Ascending aorta (tissue), 2 donors: ENCODE measurements around the gene SNAP23. TPM values are rescaled to one million over a fixed set of nuclear protein-coding genes. Genes with fewer than 3 reads are reported as not detected.
A peak's percentile ranks its signal among the peaks of the same experiment; 100 is the strongest.

Source experiments
- DNase-seq, 2 donors: peaks; one replicate each; pipeline ENCODE4 v3.0.0-alpha.2; 2019; ENCODE audit warnings: low spot score in 2 of 2
- H3K27ac ChIP-seq, 2 donors: fragments of 200-600 bp; sonication (generic); one replicate each; pipeline ENCODE4 v1.5.1; 2016 to 2017; ENCODE audit warnings: mild to moderate bottlenecking in 1 of 2
- H3K27me3 ChIP-seq: fragments of 200-600 bp; sonication (generic); one replicate; pipeline ENCODE4 v1.5.1; 2017
- H3K36me3 ChIP-seq, 2 donors: fragments of 200-600 bp; sonication (generic); one replicate each; pipeline ENCODE4 v1.5.1; 2016
- H3K4me1 ChIP-seq, 2 donors: fragments of 200-600 bp; sonication (generic); one replicate each; pipeline ENCODE4 v1.5.1; 2016 to 2017; ENCODE audit warnings: mild to moderate bottlenecking in 1 of 2
- H3K4me3 ChIP-seq, 2 donors: fragments of 200-600 bp; sonication (generic); one replicate each; pipeline ENCODE4 v1.5.1; 2016 to 2017; ENCODE audit warnings: mild to moderate bottlenecking in 1 of 2
- H3K9me3 ChIP-seq, 2 donors: fragments of 200-600 bp; sonication (generic); one replicate each; pipeline ENCODE4 v1.5.1; 2016
- CTCF ChIP-seq, 3 experiments: fragments of 200-600 bp in 2 of 3; fragments of 450-650 bp in 1 of 3; sonication (generic) in 2 of 3; IDR thresholded peaks; one replicate each; pipeline ENCODE4 v1.5.1; 2016 to 2019; ENCODE audit warnings: antibody characterized with exemption in 3 of 3, mild to moderate bottlenecking in 1 of 3, moderate library complexity in 1 of 3
- intact Hi-C: fragments of 100-400 bp; cut with DNase I; formaldehyde crosslinking; loops from one replicate; pipeline ENCODE4 v1.15.1; 2023
- total RNA-seq: library from RNA; depleted of rRNA; stranded (reverse); fragments of >200 nt; gene quantifications from one replicate; pipeline ENCODE4 v1.1.0, GENCODE V29; 2016

Gene SNAP23
- total RNA-seq, 1 donor from 2014 or later = 31.8 TPM

DNA sequence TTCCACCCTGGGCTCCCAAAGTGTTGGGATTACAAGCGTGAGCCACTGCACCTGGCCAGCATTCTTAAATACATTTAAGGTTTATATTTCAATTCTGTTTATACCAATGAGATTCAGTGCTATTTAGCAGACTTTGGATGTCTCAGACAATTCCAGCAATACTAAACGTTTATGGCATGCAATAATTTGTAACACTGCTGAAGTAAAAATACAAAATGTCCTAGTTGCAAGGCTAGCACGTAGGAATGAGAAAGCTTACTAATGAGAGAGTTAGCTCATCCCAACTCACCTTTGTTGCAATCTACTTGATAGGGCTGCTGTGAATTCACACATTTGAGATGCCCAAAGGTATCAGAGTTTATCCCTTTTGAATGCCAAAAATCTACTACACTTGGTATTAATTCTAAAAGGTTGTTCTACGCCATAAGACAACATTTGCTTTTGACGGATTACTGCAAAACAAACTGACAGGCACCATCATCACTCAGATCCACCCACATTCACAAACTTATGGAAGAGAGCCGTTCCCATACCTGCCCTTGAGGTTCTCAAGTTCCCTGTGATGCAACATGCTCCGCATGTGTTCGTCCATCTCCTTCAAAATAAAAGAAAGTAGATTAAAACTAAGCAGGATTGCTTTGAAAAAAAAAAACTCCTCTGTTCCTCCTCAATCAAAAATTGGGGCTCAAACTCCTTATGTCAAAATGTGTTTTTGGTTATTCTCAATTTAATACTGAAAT is 29.7 kb upstream of the SNAP23 start:
- DNase-seq = no peak
- Histone ChIP-seq H3K9me3 (no peaks in the 10 kb centered on the region), H3K27me3 (no peaks in the 10 kb centered on the region), H3K27ac (no peak overlapping the region), H3K4me3 (no peak overlapping the region), H3K36me3 (peaks cover 10 to 25% of the 10 kb centered on the region in 2 donors), H3K4me1 (peaks cover 4 to 11% of the 10 kb centered on the region in 2 donors)
- intact Hi-C loops = loop anchor here (2.0 kb wide), 1 partner anchor 39 kb away; no protein-coding TSS in a partner anchor
- no peak for TF ChIP-seq CTCF (IDR thresholded peaks at IDR 0.05)

DNA sequence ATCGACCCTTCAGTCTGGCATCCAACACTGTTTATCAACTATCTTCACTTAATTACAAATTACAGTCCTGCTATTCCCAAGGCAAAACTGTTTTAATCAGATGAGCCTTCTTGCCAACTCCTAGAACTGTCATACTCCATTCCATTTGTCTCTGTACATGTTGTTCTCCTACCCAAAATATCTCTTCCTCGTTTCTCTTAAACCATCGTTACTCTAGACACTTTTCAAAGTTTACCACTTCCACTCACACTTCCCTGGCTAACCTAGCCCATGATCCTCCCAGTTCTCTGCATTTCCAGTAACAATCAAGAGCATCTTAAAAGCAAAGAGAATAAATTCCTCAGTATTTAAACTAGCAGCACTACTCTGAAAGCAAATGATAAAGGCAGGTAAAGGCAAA is 24.4 kb upstream of the SNAP23 start:
- H3K4me3 ChIP-seq = no peak overlapping the region
- peaks cover 0 to 6% of the 10 kb centered on the region in 2 donors for H3K36me3 ChIP-seq
- no peaks in the 10 kb centered on the region for H3K9me3 ChIP-seq
- no peak for TF ChIP-seq CTCF (IDR thresholded peaks at IDR 0.05)
- intact Hi-C loops = loop anchor here (1.0 to 5.0 kb wide), 5 partner anchors 14 to 264 kb away; partner anchors contain the start of genes GANC, TMEM87A, VPS39 and ZNF106
- H3K27me3 ChIP-seq = no peaks in the 10 kb centered on the region
- no peak for DNase-seq
- peak overlapping the region; percentile 60 to 70 for H3K27ac ChIP-seq
- peaks cover 4 to 18% of the 10 kb centered on the region in 2 donors for H3K4me1 ChIP-seq

GRCh38 chr15:42474827-42475226 is 20.6 kb upstream of the SNAP23 start:
- Histone ChIP-seq H3K4me3 (no peak overlapping the region), H3K27me3 (no peaks in the 10 kb centered on the region), H3K27ac (peak overlapping the region; percentile 25 to 62), H3K4me1 (peaks cover 0 to 14% of the 10 kb centered on the region in 2 donors), H3K9me3 (no peaks in the 10 kb centered on the region), H3K36me3 (no peaks in the 10 kb centered on the region)
- TF ChIP-seq CTCF (IDR thresholded peaks at IDR 0.05) = no peak
- DNase-seq = no peak
- intact Hi-C loops = loop anchor here (5.0 kb wide), 3 partner anchors 133 to 268 kb away; partner anchors contain the start of genes GANC, TMEM87A and VPS39

- DNase-seq = no peak
- Histone ChIP-seq H3K27me3 (no peaks in the 10 kb centered on the region), H3K4me1 (no peaks in the 10 kb centered on the region), H3K36me3 (no peaks in the 10 kb centered on the region), H3K27ac (no peak overlapping the region), H3K9me3 (peaks cover 0 to 9% of the 10 kb centered on the region in 2 donors), H3K4me3 (no peak overlapping the region)
- intact Hi-C loops = no loop called here
- TF ChIP-seq CTCF (IDR thresholded peaks at IDR 0.05) = no peak
Measured at GRCh38 chr15:42482701-42483100, 12.7 kb upstream of the SNAP23 start.

DNA sequence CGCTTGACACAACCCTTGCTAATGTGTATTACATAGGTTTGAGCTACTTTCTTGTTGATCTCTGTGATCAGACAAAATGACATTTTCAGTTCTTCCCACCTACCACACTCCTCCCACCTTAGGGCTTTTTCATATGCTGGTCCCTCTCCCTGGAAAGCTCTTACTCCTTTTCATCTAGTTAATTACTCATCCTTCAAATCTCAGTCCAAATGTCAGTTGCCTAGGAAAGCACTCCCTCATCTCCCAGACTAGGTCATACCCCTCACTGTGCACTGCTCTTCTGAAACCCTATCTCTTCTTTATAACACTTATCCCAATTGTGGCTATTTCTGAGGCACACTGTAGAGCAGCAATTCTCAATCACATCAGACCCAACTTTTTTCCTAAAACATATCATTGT is 11.8 kb upstream of the SNAP23 start:
- Histone ChIP-seq H3K36me3 (no peaks in the 10 kb centered on the region), H3K27ac (no peak overlapping the region), H3K4me1 (peaks cover 0 to 2% of the 10 kb centered on the region in 2 donors), H3K9me3 (peaks cover 0 to 9% of the 10 kb centered on the region in 2 donors), H3K27me3 (no peaks in the 10 kb centered on the region), H3K4me3 (no peak overlapping the region)
- no peak for TF ChIP-seq CTCF (IDR thresholded peaks at IDR 0.05)
- DNase-seq = no peak
- intact Hi-C loops = no loop called here
